ENCODE results near the gene SLCO4A1. TPM values are rescaled to one million over a fixed set of nuclear protein-coding genes. Genes with fewer than 3 reads are reported as not detected.

Gene SLCO4A1
- total RNA-seq, 4 donors from 2014 or later, result 26.1 to 67.4 (median 55.6) TPM

GRCh38 chr20:62659488-62660239 lies 17.4 kb downstream of the SLCO4A1 start:
- no peak for TF ChIP-seq CTCF (IDR thresholded peaks at IDR 0.05)
- ATAC-seq (ENCODE audit: low FRiP score) (no peak), DNase-seq (ENCODE audit: low spot score) (no peak)

GRCh38 chr20:62660240-62660615 lies 17.9 kb downstream of the SLCO4A1 start:
- DNase-seq (ENCODE audit: low spot score) (no peak), ATAC-seq (ENCODE audit: low FRiP score) (no peak)
- TF ChIP-seq CTCF (IDR thresholded peaks at IDR 0.05), result no peak

GRCh38 chr20:62660768-62661167 lies 18.5 kb downstream of the SLCO4A1 start:
- TF ChIP-seq CTCF (IDR thresholded peaks at IDR 0.05), result no peak
- ATAC-seq (ENCODE audit: low FRiP score), result no peak
- DNase-seq (ENCODE audit: low spot score), result no peak

GRCh38 chr20:62661647-62662046 lies 19.3 kb downstream of the SLCO4A1 start:
- ATAC-seq (ENCODE audit: low FRiP score) (no peak), DNase-seq (ENCODE audit: low spot score) (no peak)
- TF ChIP-seq CTCF (IDR thresholded peaks at IDR 0.05), result no peak

- peak; percentile 47 for ATAC-seq (ENCODE audit: low FRiP score)
- TF ChIP-seq CTCF (IDR thresholded peaks at IDR 0.05), result no peak
Measured at GRCh38 chr20:62662422-62662821, 20.1 kb downstream of the SLCO4A1 start.

GRCh38 chr20:62663145-62664018 lies 21.1 kb downstream of the SLCO4A1 start:
- no peak for DNase-seq (ENCODE audit: low spot score)
- TF ChIP-seq CTCF (IDR thresholded peaks at IDR 0.05), result no peak
- no peak for ATAC-seq (ENCODE audit: low FRiP score)

More at GRCh38 chr20:62662422-62662821, 20.1 kb downstream of the SLCO4A1 start:
- no peak for DNase-seq (ENCODE audit: low spot score)

All from omental fat pad (tissue), 4 donors.